GM19463 (cell line): ENCODE results near the gene NIN.

Source experiments
- ATAC-seq: cut with Tn5 transposase; IDR thresholded peaks from one replicate; pipeline ENCODE4 v1.9.1; 2021; ENCODE audit warnings: mild to moderate bottlenecking, moderate library complexity; ENCODE audit not compliant: unreplicated experiment

The NIN gene

DNA sequence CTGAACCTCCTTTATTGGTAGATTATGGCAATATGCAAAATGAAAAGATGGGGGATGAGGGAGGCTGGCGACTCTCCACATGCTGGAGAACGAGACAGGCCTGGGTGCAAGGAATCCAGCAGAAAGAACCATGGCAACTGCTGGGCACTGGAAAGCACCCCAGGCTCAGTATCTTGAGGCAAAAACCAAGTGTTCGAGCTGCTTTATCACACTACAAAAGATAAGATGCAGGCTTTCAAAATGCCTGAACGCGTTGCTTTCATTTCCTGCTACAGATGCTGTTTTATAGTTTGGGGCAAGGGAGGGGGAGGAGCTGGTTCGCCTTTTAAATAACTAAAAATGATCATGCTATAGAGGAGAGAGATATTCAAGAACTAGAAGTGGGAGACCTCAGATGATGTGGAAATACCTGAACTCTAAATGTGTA is 38.9 kb downstream of the NIN start:
- no peak for ATAC-seq

DNA sequence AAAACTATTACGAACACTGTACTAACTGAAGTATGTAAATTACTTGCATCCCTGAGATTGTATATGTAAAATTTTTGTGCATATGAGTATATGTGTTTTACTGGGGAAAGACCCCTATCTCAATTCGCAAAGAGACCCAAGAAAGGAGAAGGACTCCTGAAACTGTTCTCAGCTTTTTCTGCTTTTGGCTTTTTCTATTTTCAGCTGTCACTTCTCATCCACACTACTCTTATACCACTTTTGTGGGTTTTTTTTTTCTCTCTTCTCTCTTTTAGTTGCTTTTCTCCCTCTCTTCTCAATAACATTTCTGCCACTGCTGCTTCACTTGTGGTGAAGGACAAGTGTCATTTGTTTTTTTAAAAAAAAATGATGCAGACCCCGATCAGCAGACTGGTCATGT is 39.8 kb downstream of the NIN start:
- no peak for ATAC-seq

GRCh38 chr14:50790589-50790988 is 40.4 kb downstream of the NIN start:
- ATAC-seq, result no peak

- ATAC-seq, result no peak
These were observed 44.1 kb downstream of the NIN start for GRCh38 chr14:50786751-50787464.

GRCh38 chr14:50785457-50786063 is 45.4 kb downstream of the NIN start:
- ATAC-seq, result no peak

DNA sequence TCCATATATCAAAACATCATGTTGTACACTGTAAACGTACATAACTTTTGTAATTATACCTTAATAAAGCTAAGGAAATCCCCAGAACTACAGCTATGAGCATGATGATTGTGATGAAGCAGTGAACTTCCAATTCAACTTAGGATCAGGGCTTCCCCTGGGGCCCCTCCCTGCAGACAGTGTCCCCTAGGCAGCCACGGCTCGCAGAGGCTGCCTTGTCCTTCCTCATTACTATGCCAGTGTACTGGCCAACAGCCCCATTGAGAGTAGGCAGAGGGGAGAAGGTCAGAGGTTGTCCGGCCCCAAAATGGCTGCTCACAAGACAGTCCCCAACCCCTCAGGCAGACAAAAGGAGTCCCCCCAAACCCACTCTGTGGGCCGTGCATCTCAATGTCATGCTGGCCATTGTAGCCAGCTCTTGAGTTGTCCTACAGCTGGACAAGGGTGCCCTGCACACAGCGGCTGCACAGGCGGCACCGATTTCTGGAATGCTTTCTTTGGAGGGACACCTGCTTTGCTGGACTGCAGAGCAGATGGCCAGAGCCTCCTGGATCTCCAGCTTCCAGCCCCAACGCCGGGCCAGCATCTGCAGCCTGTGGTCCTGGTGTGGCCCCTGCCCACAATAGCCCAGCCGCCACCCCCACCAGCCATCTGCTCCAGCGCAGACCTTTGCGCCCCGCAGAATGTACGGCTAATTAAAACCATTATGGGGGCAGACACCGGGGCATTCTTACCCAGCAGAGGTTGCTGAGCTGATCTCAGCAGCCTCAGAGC is 46.1 kb downstream of the NIN start:
- ATAC-seq, result no peak

DNA sequence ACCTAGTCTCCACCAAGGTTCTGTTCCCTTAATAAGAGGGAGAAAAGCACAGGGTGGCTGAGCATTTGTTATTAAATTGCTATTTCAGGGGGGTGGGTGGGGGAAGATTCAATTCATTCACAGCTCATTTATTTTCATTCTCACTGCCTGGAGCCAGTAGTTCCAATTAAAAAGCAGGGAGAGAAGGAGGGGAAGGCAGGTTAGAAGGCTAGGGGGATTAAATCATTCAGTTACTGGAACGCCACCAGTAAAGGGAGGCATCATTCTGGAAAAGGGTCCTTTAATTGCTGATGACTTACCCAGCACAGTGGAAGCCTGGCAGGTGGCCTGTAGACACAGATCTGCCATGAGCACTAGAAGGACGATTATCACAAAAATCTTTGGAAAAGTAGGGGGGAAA is 47.4 kb downstream of the NIN start:
- no peak for ATAC-seq

DNA sequence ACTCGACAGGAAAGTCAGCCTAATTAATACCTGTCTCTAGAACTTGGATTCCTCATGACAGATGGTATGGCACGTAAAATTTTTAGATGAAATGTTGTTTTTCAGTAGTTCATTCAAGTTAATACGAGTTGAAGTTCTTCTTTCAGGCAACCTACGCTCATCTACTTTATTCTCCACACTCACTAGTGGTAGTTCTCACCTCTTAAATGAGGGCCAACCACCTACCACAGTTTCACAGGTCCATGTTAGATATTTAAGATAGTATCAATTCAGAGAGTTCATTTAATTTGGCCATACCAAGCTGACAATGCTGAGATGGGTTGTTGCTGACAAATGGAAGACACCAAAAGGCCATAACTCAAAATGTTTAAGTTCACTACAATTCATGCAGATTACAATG is 50.6 kb downstream of the NIN start:
- no peak for ATAC-seq

- no peak for ATAC-seq
These were observed 52.1 kb downstream of the NIN start for GRCh38 chr14:50778721-50779483.

DNA sequence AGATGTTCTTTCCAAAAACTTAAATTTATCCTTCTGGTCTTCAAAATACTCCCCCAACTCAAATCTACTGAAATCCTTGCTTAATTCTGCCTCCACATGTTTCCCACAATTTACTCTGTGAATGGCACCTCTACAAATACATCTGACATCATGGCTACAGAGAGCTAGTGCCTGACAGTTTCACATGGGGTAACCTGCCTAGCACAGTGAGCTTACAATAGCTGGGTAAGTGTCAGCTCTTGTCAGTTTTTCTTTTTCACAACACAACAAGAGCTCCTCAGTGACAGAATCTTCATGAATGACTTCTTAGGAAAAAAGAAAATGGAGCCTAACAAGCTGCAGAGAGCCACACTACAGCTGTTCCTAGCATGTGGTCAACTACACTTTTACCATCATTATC is 54.4 kb downstream of the NIN start:
- ATAC-seq, result no peak

- ATAC-seq, result no peak
These were observed 55.6 kb downstream of the NIN start for GRCh38 chr14:50775357-50775756.

GRCh38 chr14:50774542-50775267 is 56.3 kb downstream of the NIN start:
- no peak for ATAC-seq

DNA sequence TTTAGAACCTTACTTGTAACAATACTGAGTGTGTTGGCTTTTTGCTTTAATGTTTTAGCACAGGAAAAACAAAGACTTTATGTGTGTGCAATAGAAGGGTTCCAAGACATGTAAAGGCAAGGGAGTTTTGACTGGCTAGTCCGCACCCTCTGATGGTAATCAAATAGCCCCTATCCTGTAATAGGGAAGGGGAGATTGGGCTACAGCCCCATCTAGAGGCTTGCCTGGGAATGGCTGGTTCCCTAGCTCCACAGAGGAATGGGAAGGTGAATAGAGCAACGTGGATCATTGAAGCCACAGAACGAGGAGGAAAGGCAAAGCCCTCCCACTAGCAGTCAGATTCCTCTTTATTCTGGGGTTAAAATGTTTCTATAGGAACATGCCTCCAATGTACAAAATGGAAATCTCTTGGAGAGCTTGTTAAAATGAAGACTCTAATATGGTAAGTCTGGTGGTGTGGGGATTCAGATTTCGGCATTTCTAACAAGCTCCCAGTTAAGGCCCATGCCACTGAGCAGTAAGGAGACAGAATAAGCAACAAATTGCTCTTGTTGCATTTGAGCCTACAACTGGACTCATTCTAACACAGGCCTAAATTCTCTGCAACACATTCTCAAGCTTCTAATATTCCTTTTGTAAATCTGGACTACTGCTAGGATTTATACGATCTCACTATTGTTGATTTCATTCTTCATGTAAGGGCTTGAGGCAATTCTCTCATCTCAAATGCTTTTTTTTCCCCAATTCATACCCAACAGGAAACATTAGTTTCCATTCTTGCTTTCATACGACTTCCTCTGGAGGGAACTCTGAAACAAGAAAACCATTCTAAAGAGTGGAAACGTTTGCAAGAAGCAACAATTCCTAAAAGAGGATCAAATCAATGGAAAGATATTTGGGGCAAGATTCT is 57.1 kb downstream of the NIN start:
- ATAC-seq, result no peak

GRCh38 chr14:50772412-50772811 is 58.5 kb downstream of the NIN start:
- ATAC-seq, result no peak

DNA sequence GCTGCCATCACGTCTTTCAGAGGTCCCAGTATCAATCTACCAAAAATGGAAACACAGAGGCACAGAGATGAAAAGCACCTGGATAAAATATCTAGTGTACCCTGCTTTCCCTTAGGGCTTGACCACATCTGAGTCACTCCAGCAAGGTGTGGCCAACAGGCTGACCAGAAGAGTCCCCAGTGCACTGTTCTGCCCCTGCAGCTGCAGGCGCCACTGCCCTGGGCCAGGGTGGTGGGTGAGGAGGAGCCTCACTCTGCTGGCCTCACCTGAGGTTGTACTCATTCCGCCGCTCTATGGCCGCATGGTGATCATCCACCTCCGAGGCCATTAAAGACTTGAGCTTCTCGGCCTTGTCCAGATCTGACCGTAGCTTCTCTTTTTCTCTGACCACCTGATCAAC is 60.4 kb downstream of the NIN start:
- ATAC-seq, result no peak

GRCh38 chr14:50769863-50770500 is 61.0 kb downstream of the NIN start:
- no peak for ATAC-seq

GRCh38 chr14:50768680-50769079 is 62.3 kb downstream of the NIN start:
- no peak for ATAC-seq

DNA sequence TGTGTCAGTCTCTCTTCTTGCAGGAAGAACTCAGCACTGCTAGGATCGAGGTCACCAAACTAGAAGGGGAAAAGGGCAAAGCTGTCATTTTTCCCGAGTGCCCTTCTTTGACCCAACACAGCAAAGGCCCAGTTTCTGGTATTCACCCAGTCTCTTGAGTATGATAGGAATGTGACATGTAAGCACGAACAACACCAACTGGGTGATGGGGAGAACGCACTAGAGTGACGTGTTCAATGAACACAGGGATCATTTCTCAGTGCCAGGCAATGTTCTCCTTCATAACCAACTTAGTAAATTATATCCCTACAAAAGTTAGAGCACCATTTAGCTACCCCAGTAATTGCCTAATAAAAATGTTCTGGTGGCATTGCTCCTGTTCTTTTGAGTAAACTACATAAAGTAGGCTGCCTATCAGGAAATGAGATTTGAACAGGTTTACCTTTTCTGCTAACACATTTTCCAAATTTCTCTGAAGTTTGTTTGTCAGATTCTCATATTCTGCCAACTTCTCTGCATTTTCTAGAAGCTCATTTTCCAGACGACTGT is 64.5 kb downstream of the NIN start:
- ATAC-seq, result no peak
